Measurements from ENCODE around the gene PANK1.

DNA sequence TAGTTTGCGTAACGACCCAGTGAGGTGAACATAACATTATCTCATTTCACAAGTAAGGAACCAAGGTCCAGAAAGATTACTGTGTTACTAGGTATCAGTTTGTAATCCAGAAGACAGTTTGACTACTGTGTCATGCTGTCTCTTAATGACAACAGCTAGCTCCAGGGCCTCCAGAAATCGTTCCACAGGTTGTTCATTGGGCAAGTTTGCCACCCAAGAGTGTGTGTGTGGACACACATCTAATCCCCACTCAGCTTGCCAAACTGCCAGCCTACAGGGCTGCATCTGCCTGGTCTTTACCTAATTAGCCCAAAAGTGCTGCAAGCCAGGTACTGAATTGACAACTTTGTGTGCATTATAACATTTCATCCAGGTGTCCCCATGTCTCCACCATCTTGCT is 81.7 kb downstream of the PANK1 start:
- TF ChIP-seq BHLHE40 (IDR thresholded peaks at IDR 0.05; ENCODE audit: low read depth, low read length) = no peak
- no peak for TF ChIP-seq RCOR1 (IDR thresholded peaks at IDR 0.05; ENCODE audit: insufficient replicate concordance, low read length)
- TF ChIP-seq, protein P1, sequence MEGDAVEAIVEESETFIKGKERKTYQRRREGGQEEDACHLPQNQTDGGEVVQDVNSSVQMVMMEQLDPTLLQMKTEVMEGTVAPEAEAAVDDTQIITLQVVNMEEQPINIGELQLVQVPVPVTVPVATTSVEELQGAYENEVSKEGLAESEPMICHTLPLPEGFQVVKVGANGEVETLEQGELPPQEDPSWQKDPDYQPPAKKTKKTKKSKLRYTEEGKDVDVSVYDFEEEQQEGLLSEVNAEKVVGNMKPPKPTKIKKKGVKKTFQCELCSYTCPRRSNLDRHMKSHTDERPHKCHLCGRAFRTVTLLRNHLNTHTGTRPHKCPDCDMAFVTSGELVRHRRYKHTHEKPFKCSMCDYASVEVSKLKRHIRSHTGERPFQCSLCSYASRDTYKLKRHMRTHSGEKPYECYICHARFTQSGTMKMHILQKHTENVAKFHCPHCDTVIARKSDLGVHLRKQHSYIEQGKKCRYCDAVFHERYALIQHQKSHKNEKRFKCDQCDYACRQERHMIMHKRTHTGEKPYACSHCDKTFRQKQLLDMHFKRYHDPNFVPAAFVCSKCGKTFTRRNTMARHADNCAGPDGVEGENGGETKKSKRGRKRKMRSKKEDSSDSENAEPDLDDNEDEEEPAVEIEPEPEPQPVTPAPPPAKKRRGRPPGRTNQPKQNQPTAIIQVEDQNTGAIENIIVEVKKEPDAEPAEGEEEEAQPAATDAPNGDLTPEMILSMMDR (conservative IDR thresholded peaks at IDR 0.05; ENCODE audit: low read depth, low read length) = no peak
- no peak for TF ChIP-seq MAZ (IDR thresholded peaks at IDR 0.05; ENCODE audit: borderline replicate concordance, low read depth, low read length)
- no peak for TF ChIP-seq MAFK (IDR thresholded peaks at IDR 0.05; ENCODE audit: low read depth, low read length)

Measured in IMR-90 (cell line).